ENCODE data around the gene CHMP4A.

CHMP4A gene

DNA sequence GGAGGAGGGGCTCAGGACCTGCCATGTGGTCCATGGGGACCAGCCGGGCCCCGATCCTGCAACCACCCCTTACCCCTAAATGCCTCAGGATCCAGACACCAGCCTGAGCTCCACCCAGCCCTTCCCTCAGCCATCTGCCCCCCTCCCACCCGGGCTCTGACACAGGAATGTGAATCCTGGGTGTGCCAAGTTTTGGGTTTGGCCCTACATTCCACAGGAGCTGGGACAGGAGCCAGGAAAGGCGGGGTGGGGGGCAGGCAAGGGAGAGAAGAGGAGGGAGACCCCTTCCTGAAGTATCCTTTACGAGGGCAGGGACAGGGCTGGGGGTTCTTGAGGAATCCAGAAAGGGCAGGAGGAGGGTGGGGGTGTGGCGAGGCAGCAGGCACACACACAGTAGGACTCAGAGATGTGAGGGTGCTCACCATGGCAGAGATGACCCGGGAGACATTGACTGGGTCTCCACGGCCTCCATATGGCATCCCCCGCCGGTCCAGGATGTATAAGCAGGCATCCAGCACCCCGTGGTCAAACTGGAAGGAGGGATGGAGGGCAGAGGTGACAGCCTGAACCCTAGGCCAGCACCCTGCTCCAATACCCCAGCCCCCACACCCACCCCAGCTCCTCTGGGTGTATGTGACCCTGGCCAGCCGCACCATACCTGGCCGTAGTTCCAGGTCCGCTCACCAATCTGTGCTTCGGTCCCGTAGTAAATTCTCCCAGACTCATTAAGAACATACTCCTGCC, 46.2 kb upstream of the CHMP4A start:
- DNase-seq (ENCODE audit: low read depth): no peak
- no peak overlapping the region for H3K4me3 ChIP-seq (ENCODE audit: low read depth, low read length)
- TF ChIP-seq, protein P1, sequence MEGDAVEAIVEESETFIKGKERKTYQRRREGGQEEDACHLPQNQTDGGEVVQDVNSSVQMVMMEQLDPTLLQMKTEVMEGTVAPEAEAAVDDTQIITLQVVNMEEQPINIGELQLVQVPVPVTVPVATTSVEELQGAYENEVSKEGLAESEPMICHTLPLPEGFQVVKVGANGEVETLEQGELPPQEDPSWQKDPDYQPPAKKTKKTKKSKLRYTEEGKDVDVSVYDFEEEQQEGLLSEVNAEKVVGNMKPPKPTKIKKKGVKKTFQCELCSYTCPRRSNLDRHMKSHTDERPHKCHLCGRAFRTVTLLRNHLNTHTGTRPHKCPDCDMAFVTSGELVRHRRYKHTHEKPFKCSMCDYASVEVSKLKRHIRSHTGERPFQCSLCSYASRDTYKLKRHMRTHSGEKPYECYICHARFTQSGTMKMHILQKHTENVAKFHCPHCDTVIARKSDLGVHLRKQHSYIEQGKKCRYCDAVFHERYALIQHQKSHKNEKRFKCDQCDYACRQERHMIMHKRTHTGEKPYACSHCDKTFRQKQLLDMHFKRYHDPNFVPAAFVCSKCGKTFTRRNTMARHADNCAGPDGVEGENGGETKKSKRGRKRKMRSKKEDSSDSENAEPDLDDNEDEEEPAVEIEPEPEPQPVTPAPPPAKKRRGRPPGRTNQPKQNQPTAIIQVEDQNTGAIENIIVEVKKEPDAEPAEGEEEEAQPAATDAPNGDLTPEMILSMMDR (IDR thresholded peaks at IDR 0.05; ENCODE audit: low read depth, low read length, missing control alignments): no peak

DNA sequence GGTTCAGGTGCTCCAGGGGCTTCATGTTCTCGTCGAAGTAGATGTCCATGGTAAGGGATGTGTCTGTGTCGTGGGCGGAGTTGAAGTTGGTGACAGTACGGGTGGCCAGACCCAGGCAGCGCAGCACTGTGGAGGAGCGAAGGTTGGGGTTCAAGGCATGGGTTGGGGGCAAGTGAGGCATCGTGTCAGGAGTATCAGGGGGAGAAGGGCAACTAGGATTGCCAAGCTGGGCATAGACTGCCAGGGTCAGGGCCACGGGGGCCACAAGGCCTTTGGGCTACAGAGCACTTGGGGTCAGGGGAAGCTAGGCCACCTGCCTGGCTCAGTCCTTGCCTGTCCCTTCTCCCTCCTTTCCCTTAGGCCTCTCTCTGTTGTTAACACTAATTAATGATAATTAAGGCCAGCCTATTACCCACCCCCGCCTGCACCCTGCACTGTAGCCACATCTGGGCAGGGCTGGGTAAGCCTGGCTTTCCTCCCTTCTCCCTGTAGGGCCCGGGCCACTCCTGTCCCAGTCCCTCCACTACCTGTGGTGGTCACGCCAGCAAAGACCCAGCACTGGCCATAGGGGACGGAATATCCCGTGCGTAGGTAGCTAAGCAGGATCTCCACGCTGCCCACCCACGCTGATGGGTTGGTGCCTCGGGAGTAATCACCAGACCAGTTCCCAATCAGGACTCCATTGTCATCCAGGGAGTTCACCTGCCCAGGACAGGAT, 45.4 kb upstream of the CHMP4A start:
- TF ChIP-seq, protein P1 (IDR thresholded peaks at IDR 0.05; ENCODE audit: low read depth, low read length, missing control alignments): no peak

DNA sequence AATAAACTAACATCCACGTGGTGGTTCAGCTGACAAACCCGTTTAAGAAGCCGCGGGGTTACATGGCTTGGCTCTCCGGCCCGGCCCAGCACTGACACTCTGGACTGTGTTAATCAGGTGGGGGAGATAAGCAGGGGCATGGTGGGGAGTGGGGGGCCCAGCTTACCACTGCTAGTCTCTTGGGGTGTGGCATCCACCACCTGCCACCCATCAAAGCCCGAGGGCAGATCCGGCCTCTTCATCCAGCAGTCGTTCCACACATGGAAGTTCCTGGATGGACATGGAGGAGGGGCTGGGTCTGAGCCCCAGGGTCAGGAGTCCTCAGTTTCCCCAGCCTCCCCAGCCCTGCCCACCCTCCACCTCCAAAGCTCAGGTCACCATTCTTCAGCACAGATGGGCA, 44.8 kb upstream of the CHMP4A start:
- H3K4me3 ChIP-seq (ENCODE audit: low read depth, low read length): no peak overlapping the region
- TF ChIP-seq, protein P1 (IDR thresholded peaks at IDR 0.05; ENCODE audit: low read depth, low read length, missing control alignments): no peak
- no peak for DNase-seq (ENCODE audit: low read depth)

More for the DNA sequence above, 45.4 kb upstream of the CHMP4A start:
- DNase-seq (ENCODE audit: low read depth): no peak
- no peak overlapping the region for H3K4me3 ChIP-seq (ENCODE audit: low read depth, low read length)

DNA sequence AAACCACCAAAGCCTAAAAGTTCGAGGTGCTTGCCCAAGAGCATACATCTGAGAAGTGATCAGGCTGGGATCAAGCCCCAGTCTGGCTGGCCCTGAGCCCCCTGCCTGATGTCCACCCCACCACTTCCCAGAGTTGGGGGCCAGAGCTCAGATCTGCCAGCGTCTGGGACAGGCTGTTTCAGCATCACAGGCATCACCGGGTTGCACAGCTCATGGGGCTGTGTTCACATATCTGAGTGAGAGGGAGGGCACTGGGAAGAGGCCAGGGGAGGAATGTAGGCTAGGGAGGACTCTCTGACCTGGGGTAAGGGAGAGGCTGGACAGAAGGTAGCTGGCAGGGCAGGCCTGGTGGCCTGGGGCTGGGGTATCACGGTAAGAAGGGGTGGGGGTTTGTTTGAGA, 43.7 kb upstream of the CHMP4A start:
- no peak overlapping the region for H3K4me3 ChIP-seq (ENCODE audit: low read depth, low read length)
- TF ChIP-seq, protein P1 (IDR thresholded peaks at IDR 0.05; ENCODE audit: low read depth, low read length, missing control alignments): no peak

DNA sequence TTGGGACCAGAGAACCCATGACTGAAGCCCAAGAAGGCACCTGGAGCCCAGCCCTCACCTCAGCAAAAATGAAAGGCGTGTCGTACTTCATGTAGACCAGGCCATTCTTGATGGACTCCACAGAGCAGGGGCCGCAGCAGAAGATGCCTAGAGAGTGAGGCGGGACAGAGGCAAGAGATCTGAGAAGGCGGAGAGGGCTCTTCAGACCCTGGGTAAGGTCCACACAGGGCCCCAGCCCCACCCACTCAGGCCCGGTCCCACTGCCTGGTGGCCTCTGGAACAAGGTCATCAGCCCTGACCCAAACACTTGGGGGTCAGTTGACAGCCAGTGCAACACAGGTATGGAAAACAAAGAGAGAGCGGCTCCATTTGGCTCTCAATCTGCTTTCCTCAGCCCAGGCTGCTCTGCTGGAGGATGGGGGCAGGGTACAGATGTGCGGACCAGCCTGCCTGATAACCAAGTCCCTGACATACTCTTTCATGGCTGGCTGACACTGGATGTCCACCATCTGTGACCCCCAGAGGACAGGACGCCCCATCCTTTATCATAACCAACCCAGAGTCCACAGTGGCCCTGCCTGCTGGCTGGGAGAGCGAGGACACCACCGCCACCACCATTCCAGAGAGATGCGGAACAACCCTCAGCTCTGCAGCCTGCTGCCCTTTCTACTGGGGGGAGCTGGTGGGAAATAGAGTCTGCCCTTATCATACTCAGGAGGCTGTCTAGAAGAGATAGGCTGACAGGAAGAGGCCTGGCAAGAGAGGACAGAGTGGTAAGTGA, 42.8 kb upstream of the CHMP4A start:
- TF ChIP-seq, protein P1 (IDR thresholded peaks at IDR 0.05; ENCODE audit: low read depth, low read length, missing control alignments): no peak
- no peak for DNase-seq (ENCODE audit: low read depth)
- no peak overlapping the region for H3K4me3 ChIP-seq (ENCODE audit: low read depth, low read length)

More for the DNA sequence above, 43.7 kb upstream of the CHMP4A start:
- DNase-seq (ENCODE audit: low read depth): no peak

DNA sequence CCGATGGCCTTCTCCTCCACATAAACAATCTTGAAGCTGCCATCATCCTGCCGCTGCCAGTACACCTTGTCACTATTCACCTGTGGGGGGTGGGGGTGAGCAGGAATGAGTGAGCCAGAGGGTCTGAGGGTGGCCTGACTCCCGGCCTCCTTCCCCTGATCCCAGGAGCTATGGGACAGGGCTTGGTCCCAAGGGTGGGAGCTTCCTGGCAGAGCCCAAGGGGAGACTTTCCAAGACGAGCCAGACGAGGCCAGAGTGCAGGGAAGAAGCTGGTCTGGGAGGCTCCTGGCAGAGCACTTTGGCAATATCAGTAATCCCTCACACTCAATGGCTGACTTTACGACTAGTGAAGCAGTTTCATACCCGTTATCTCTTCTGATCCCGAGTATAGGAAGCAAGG, 42.1 kb upstream of the CHMP4A start:
- DNase-seq (ENCODE audit: low read depth): no peak
- TF ChIP-seq, protein P1 (IDR thresholded peaks at IDR 0.05; ENCODE audit: low read depth, low read length, missing control alignments): no peak
- H3K4me3 ChIP-seq (ENCODE audit: low read depth, low read length): no peak overlapping the region
